Measurements from ENCODE around the gene E4F1.

The E4F1 gene

GRCh38 chr16:2233872-2234812, 10.8 kb downstream of the E4F1 start:
- Histone ChIP-seq H3K27me3 (ENCODE audit: low read depth, low read length) (no peaks in the 10 kb centered on the region), H2AFZ (ENCODE audit: low read depth, low read length) (no peak overlapping the region), H3K9ac (ENCODE audit: low read length) (no peak overlapping the region), H3K27ac (ENCODE audit: low read length) (no peak overlapping the region), H3K4me1 (ENCODE audit: low read length) (no peaks in the 10 kb centered on the region), H3K79me2 (ENCODE audit: low read length) (no peaks in the 10 kb centered on the region; the same call in 1 of the 2 replicates), H3K4me3 (ENCODE audit: low read length) (no peak overlapping the region), H4K20me1 (ENCODE audit: insufficient read depth, low read length) (no peaks in the 10 kb centered on the region), H3K36me3 (replicated peaks; ENCODE audit: low read depth, low read length) (peaks cover 20% of the 10 kb centered on the region), H3K9me3 (ENCODE audit: insufficient read depth, low read length) (no peaks in the 10 kb centered on the region), H3K4me2 (ENCODE audit: low read length) (no peak overlapping the region)
- TF ChIP-seq CTCF (IDR thresholded peaks at IDR 0.05; ENCODE audit: low read depth, low read length), result no peak
- no peak for TF ChIP-seq EZH2phosphoT487 (IDR thresholded peaks at IDR 0.05; ENCODE audit: low read depth)

GRCh38 chr16:2234813-2235170, 11.4 kb downstream of the E4F1 start:
- Histone ChIP-seq H3K4me1 (ENCODE audit: low read length) (no peaks in the 10 kb centered on the region), H3K9ac (ENCODE audit: low read length) (no peak overlapping the region), H3K4me2 (ENCODE audit: low read length) (no peak overlapping the region), H3K27ac (ENCODE audit: low read length) (no peak overlapping the region), H4K20me1 (ENCODE audit: insufficient read depth, low read length) (no peaks in the 10 kb centered on the region), H2AFZ (ENCODE audit: low read depth, low read length) (no peak overlapping the region), H3K27me3 (ENCODE audit: low read depth, low read length) (no peaks in the 10 kb centered on the region), H3K9me3 (ENCODE audit: insufficient read depth, low read length) (no peaks in the 10 kb centered on the region), H3K36me3 (replicated peaks; ENCODE audit: low read depth, low read length) (peaks cover 23% of the 10 kb centered on the region), H3K79me2 (ENCODE audit: low read length) (no peaks in the 10 kb centered on the region), H3K4me3 (ENCODE audit: low read length) (no peak overlapping the region)
- TF ChIP-seq EZH2phosphoT487 (IDR thresholded peaks at IDR 0.05; ENCODE audit: low read depth) (no peak), CTCF (IDR thresholded peaks at IDR 0.05; ENCODE audit: low read depth, low read length) (no peak)

DNA sequence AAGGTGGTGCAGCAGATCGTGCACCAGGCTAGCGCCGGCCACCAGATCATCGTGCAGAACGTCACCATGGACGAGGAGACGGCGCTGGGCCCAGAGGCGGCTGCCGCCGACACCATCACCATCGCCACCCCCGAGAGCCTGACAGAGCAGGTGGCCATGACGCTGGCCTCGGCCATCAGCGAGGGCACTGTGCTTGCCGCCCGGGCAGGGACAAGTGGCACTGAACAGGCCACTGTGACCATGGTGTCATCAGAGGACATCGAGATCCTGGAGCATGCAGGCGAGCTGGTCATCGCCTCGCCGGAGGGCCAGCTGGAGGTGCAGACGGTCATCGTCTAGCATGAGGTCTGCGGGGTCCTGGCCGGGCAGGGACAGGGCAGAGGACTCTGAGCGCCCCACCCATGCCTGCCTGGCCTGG, 11.9 kb downstream of the E4F1 start:
- no peak overlapping the region for H3K9ac ChIP-seq (ENCODE audit: low read length)
- no peak overlapping the region for H2AFZ ChIP-seq (ENCODE audit: low read depth, low read length)
- H3K4me1 ChIP-seq (ENCODE audit: low read length), result no peaks in the 10 kb centered on the region
- peaks cover 23% of the 10 kb centered on the region for H3K36me3 ChIP-seq (replicated peaks; ENCODE audit: low read depth, low read length)
- no peaks in the 10 kb centered on the region for H4K20me1 ChIP-seq (ENCODE audit: insufficient read depth, low read length)
- H3K4me3 ChIP-seq (ENCODE audit: low read length), result no peak overlapping the region
- H3K79me2 ChIP-seq (ENCODE audit: low read length), result no peaks in the 10 kb centered on the region
- no peaks in the 10 kb centered on the region for H3K27me3 ChIP-seq (ENCODE audit: low read depth, low read length)
- H3K4me2 ChIP-seq (ENCODE audit: low read length), result no peak overlapping the region
- TF ChIP-seq EZH2phosphoT487 (IDR thresholded peaks at IDR 0.05; ENCODE audit: low read depth), result no peak
- TF ChIP-seq CTCF (IDR thresholded peaks at IDR 0.05; ENCODE audit: low read depth, low read length), result no peak
- H3K27ac ChIP-seq (ENCODE audit: low read length), result no peak overlapping the region
- H3K9me3 ChIP-seq (ENCODE audit: insufficient read depth, low read length), result no peaks in the 10 kb centered on the region

- TF ChIP-seq EZH2phosphoT487 (IDR thresholded peaks at IDR 0.05; ENCODE audit: low read depth) (no peak), CTCF (IDR thresholded peaks at IDR 0.05; ENCODE audit: low read depth, low read length) (no peak)
- Histone ChIP-seq H3K27me3 (ENCODE audit: low read depth, low read length) (no peaks in the 10 kb centered on the region), H3K27ac (ENCODE audit: low read length) (no peak overlapping the region), H4K20me1 (ENCODE audit: insufficient read depth, low read length) (no peaks in the 10 kb centered on the region), H3K4me3 (ENCODE audit: low read length) (no peak overlapping the region), H2AFZ (ENCODE audit: low read depth, low read length) (no peak overlapping the region), H3K4me2 (ENCODE audit: low read length) (no peak overlapping the region), H3K4me1 (ENCODE audit: low read length) (no peaks in the 10 kb centered on the region), H3K9ac (ENCODE audit: low read length) (no peak overlapping the region), H3K79me2 (ENCODE audit: low read length) (no peaks in the 10 kb centered on the region), H3K9me3 (ENCODE audit: insufficient read depth, low read length) (no peaks in the 10 kb centered on the region), H3K36me3 (replicated peaks; ENCODE audit: low read depth, low read length) (peaks cover 23% of the 10 kb centered on the region)
Measured at GRCh38 chr16:2235695-2236336, 12.4 kb downstream of the E4F1 start.

All from OCI-LY3 (cell line).